ENCODE data around the gene APCDD1L. TPM values are rescaled to one million over a fixed set of nuclear protein-coding genes. Genes with fewer than 3 reads are reported as not detected.
A peak's percentile ranks its signal among the peaks of the same experiment; 100 is the strongest.

APCDD1L gene
- total RNA-seq, 1 donor from 2014 or later = not detected

DNA sequence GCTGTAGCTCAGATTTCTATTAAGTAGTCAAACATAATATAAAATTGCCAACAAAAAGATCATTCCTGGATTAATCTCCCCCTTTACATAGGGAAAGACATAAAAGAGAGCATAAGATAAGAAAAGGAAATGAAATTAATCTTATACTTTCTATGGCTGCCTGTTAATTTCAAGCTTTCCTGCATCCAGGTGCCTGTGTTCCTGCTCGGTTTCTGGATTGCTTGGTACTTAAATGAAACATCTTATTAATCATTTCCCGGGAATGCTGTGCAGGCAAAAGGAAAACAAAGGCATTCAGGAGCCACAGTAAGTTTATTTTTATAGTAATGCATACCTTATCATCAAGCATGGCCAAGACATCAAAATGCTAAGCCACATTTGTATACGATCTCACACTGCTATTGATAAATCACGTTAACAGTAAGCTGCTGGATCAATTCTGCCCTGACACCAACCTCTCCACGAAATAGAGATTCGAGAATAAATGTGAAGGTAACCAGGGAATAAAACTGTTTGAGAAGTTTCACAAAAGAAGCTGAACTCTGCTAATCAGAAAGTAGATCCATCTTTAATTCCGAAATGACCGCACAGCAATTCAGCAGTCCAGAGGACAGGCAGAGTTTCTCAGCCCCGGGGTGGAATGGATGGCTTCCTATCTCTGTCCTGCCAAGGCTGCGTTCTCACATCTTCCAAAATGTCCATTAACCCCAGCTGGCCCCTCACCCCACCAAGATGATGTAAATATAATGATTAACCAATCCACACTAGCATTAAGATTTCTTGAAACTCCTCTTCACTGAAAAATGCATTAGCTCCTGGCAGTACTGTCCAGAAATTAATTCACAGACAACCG, 32.6 kb upstream of the APCDD1L start:
- TF ChIP-seq CTCF (IDR thresholded peaks at IDR 0.05; ENCODE audit: partially characterized antibody, unreplicated experiment) = no peak

DNA sequence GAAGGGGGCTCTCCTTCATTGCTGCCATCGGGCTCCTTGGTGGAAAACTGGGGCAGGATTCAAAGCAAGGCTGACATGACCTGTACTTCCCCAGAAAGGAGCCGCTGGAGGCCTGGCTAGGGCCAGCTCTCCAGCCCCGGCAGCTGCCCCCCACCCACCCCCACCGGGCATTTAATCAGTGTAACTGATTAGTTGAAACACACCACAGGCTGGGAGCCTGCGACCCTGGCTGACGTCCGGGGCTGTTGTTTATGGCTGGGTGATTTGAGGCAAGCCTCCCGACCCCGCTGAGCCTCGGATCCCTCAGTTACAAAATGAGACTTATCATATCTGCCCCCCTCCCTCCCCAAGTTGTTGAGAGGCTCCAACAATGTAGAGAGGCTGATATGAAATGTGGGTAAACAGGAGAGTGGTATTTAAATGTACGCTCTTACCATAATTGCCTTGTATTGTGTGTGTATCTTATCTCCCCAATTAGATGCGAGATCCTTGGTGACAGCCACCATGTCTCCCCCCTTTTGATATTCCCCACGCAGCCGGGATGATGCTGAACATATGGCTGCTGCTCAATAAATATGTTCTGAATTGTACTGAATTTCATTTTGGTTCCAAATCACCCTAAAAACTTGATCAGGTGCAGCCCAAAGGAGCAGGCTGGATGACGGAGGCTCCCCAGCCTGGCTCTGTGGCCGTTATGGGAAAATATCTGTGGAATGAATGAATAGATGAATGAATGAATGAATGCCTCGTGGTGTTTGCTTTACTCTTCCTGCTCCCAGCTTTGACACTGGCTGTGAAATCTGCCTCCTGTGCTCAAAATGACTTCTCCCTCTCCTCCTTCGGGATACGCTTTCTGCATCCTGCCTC, 31.8 kb upstream of the APCDD1L start:
- peak overlapping the region; percentile 4 for H3K27ac Mint-ChIP-seq (ENCODE audit: unreplicated experiment)
- no peak for DNase-seq
- H3K4me3 Mint-ChIP-seq (ENCODE audit: unreplicated experiment) = peak overlapping the region; percentile 5

More for the DNA sequence above, 32.6 kb upstream of the APCDD1L start:
- Mint-ChIP-seq H3K4me3 (ENCODE audit: unreplicated experiment) (peak overlapping the region; percentile 5), H3K36me3 (ENCODE audit: unreplicated experiment) (no peaks in the 10 kb centered on the region), H3K27me3 (ENCODE audit: unreplicated experiment) (no peaks in the 10 kb centered on the region), H3K4me1 (ENCODE audit: low read depth, unreplicated experiment) (peaks cover 17% of the 10 kb centered on the region), H3K27ac (ENCODE audit: unreplicated experiment) (no peak overlapping the region), H3K9me3 (ENCODE audit: unreplicated experiment) (no peaks in the 10 kb centered on the region)
- DNase-seq = no peak

GRCh38 chr20:58546416-58546711, 31.2 kb upstream of the APCDD1L start:
- Mint-ChIP-seq H3K27ac (ENCODE audit: unreplicated experiment) (no peak overlapping the region), H3K36me3 (ENCODE audit: unreplicated experiment) (no peaks in the 10 kb centered on the region)

More for the DNA sequence above, 31.8 kb upstream of the APCDD1L start:
- H3K27me3 Mint-ChIP-seq (ENCODE audit: unreplicated experiment) = no peaks in the 10 kb centered on the region
- no peaks in the 10 kb centered on the region for H3K9me3 Mint-ChIP-seq (ENCODE audit: unreplicated experiment)
- no peak for TF ChIP-seq CTCF (IDR thresholded peaks at IDR 0.05; ENCODE audit: partially characterized antibody, unreplicated experiment)
- peaks cover 17% of the 10 kb centered on the region for H3K4me1 Mint-ChIP-seq (ENCODE audit: low read depth, unreplicated experiment)
- H3K36me3 Mint-ChIP-seq (ENCODE audit: unreplicated experiment) = no peaks in the 10 kb centered on the region

GRCh38 chr20:58545565-58546415, 30.6 kb upstream of the APCDD1L start:
- Mint-ChIP-seq H3K4me3 (ENCODE audit: unreplicated experiment) (no peak overlapping the region), H3K9me3 (ENCODE audit: unreplicated experiment) (peaks cover 2% of the 10 kb centered on the region), H3K27me3 (ENCODE audit: unreplicated experiment) (peaks cover 2% of the 10 kb centered on the region), H3K27ac (ENCODE audit: unreplicated experiment) (no peak overlapping the region), H3K36me3 (ENCODE audit: unreplicated experiment) (no peaks in the 10 kb centered on the region), H3K4me1 (ENCODE audit: low read depth, unreplicated experiment) (peaks cover 17% of the 10 kb centered on the region)
- no peak for TF ChIP-seq CTCF (IDR thresholded peaks at IDR 0.05; ENCODE audit: partially characterized antibody, unreplicated experiment)
- DNase-seq = no peak

More at GRCh38 chr20:58546416-58546711, 31.2 kb upstream of the APCDD1L start:
- peaks cover 17% of the 10 kb centered on the region for H3K4me1 Mint-ChIP-seq (ENCODE audit: low read depth, unreplicated experiment)
- H3K4me3 Mint-ChIP-seq (ENCODE audit: unreplicated experiment) = no peak overlapping the region
- TF ChIP-seq CTCF (IDR thresholded peaks at IDR 0.05; ENCODE audit: partially characterized antibody, unreplicated experiment) = no peak
- peaks cover 1% of the 10 kb centered on the region for H3K27me3 Mint-ChIP-seq (ENCODE audit: unreplicated experiment)
- H3K9me3 Mint-ChIP-seq (ENCODE audit: unreplicated experiment) = peaks cover 2% of the 10 kb centered on the region
- DNase-seq = no peak
